KMS-11 (cell line): ENCODE results near the gene TKT.

Experiments used
- H2AFZ ChIP-seq: fragments of 200-600 bp; sonication (generic); 2 replicates; pipeline ENCODE4 v1.6.1; 2016; ENCODE audit warnings: antibody characterized with exemption, mixed run types, low read depth
- H3K27ac ChIP-seq: fragments of 200-600 bp; sonication (generic); 2 replicates; pipeline ENCODE4 v1.6.1; 2016; ENCODE audit warnings: mild to moderate bottlenecking, mixed run types
- H3K27me3 ChIP-seq: fragments of 200-600 bp; sonication (generic); 2 replicates; pipeline ENCODE4 v1.6.1; 2017; ENCODE audit warnings: mild to moderate bottlenecking, low read depth, mixed run types, moderate library complexity; ENCODE audit not compliant: insufficient read depth
- H3K36me3 ChIP-seq: fragments of 200-600 bp; sonication (generic); 2 replicates; pipeline ENCODE4 v1.6.1; 2017; ENCODE audit warnings: mild to moderate bottlenecking, mixed run types; ENCODE audit not compliant: insufficient read depth
- H3K4me1 ChIP-seq: fragments of 200-600 bp; sonication (generic); 2 replicates; pipeline ENCODE4 v1.6.1; 2016; ENCODE audit warnings: mild to moderate bottlenecking, low read depth, mixed run types; ENCODE audit not compliant: poor library complexity, severe bottlenecking
- H3K4me2 ChIP-seq: fragments of 200-600 bp; sonication (generic); 2 replicates; pipeline ENCODE4 v1.7.0; 2016; ENCODE audit warnings: mild to moderate bottlenecking, mixed run types
- H3K4me3 ChIP-seq: fragments of 200-600 bp; sonication (generic); IDR thresholded peaks from 2 replicates; pipeline ENCODE4 v1.6.1; 2017; ENCODE audit warnings: low read depth, low read length, mixed read lengths; ENCODE audit not compliant: insufficient read depth
- H3K79me2 ChIP-seq: fragments of 200-600 bp; sonication (generic); 2 replicates; pipeline ENCODE4 v1.6.1; 2016; ENCODE audit warnings: low read depth, mixed run types; ENCODE audit not compliant: insufficient read depth
- H3K9ac ChIP-seq: fragments of 200-600 bp; sonication (generic); 2 replicates; pipeline ENCODE4 v1.6.1; 2016; ENCODE audit warnings: mild to moderate bottlenecking, mixed run types
- H4K20me1 ChIP-seq: fragments of 200-600 bp; sonication (generic); 2 replicates; pipeline ENCODE4 v1.6.1; 2016; ENCODE audit warnings: mild to moderate bottlenecking, mixed run types; ENCODE audit not compliant: insufficient read depth
- CTCF ChIP-seq: fragments of 200-600 bp; sonication (generic); conservative IDR thresholded peaks from 2 replicates; pipeline ENCODE4 v1.6.1; 2017; ENCODE audit warnings: low read depth, mild to moderate bottlenecking, antibody characterized with exemption, low read length, moderate library complexity, mixed read lengths

The TKT gene

DNA sequence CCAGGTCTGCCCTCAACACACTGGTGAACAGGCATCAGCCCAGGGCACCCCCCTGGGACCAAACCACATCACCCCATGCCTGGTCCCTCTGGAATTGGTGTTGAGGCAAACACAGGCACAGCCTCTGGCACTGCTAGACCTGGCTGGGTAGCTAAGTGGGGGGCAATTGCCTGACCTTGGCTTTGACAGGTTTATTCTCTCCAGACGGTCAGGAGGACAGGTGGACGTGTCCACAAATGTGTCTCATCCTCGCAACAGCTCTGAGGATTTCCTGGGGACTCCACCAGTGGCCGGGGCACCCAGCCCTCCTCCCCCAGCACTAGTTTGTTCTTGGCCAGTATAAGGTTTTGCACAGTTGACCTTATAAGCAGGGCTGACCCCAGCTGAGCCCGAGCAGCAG is 31.3 kb downstream of the TKT start:
- no peak overlapping the region for H2AFZ ChIP-seq
- no peaks in the 10 kb centered on the region for H3K79me2 ChIP-seq
- no peak overlapping the region for H3K4me2 ChIP-seq
- H4K20me1 ChIP-seq = no peaks in the 10 kb centered on the region
- no peaks in the 10 kb centered on the region for H3K27me3 ChIP-seq
- peaks cover 7% of the 10 kb centered on the region for H3K4me1 ChIP-seq
- no peak overlapping the region for H3K27ac ChIP-seq
- no peak overlapping the region for H3K4me3 ChIP-seq
- no peak for TF ChIP-seq CTCF
- no peak overlapping the region for H3K9ac ChIP-seq
- no peaks in the 10 kb centered on the region for H3K36me3 ChIP-seq

DNA sequence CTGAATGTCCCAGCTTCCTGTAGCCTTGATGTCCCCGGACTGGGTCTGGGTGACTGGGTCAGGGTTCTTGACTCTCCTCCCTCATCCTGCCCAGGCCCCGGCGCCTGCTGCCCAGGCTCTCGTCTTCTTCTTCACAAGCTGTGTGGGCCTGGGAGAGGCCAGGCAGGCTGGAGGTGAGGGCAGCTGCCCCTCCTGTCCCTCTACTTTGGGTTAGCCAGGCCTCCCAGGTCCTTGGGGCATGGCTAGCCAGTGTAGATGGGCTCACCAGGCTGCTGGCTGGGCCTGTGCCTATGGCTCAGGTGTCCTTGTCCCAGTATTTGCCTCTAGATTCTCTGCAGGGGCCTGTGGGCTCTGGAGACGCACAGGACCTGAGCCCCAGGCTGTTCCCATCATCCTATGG is 31.8 kb downstream of the TKT start:
- no peak overlapping the region for H3K4me2 ChIP-seq
- no peak for TF ChIP-seq CTCF
- no peaks in the 10 kb centered on the region for H3K27me3 ChIP-seq
- H4K20me1 ChIP-seq = no peaks in the 10 kb centered on the region
- no peak overlapping the region for H3K4me3 ChIP-seq
- peaks cover 7% of the 10 kb centered on the region for H3K4me1 ChIP-seq
- no peak overlapping the region for H3K27ac ChIP-seq
- no peaks in the 10 kb centered on the region for H3K36me3 ChIP-seq
- H2AFZ ChIP-seq = no peak overlapping the region
- H3K9ac ChIP-seq = no peak overlapping the region
- H3K79me2 ChIP-seq = no peaks in the 10 kb centered on the region

GRCh38 chr3:53223541-53223966 is 32.3 kb downstream of the TKT start:
- no peak overlapping the region for H3K4me3 ChIP-seq
- H3K9ac ChIP-seq = no peak overlapping the region
- no peak overlapping the region for H3K27ac ChIP-seq
- H4K20me1 ChIP-seq = no peaks in the 10 kb centered on the region
- peaks cover 7% of the 10 kb centered on the region for H3K4me1 ChIP-seq
- no peaks in the 10 kb centered on the region for H3K27me3 ChIP-seq
- no peaks in the 10 kb centered on the region for H3K79me2 ChIP-seq
- no peak for TF ChIP-seq CTCF
- no peak overlapping the region for H3K4me2 ChIP-seq
- no peaks in the 10 kb centered on the region for H3K36me3 ChIP-seq
- no peak overlapping the region for H2AFZ ChIP-seq

- Histone ChIP-seq H3K79me2 (no peaks in the 10 kb centered on the region), H3K36me3 (no peaks in the 10 kb centered on the region), H3K27ac (no peak overlapping the region), H3K27me3 (no peaks in the 10 kb centered on the region), H4K20me1 (no peaks in the 10 kb centered on the region), H3K4me2 (no peak overlapping the region), H3K9ac (no peak overlapping the region), H3K4me3 (no peak overlapping the region), H2AFZ (no peak overlapping the region), H3K4me1 (peaks cover 7% of the 10 kb centered on the region)
- TF ChIP-seq CTCF = no peak
These were observed 32.8 kb downstream of the TKT start for GRCh38 chr3:53223025-53223424.
